GM12878 (cell line): ENCODE results near the gene DICER1. TPM values are rescaled to one million over a fixed set of nuclear protein-coding genes. Genes with fewer than 3 reads are reported as not detected.

Experiments
- ATAC-seq: fragments of 200-7000 bp; cut with Tn5 transposase; 3 replicates; pipeline ENCODE4 v1.9.1; 2020; ENCODE audit warnings: mild to moderate bottlenecking, moderate library complexity
- BruUV-seq: library from RNA; stranded (reverse); fragments of 400-500 nt; replicated peaks from 2 replicates; lab custom pipeline; 2021; lab: Mats Ljungman, UMichigan
- CTCF ChIA-PET: fragments of 300-600 bp; sonication (Branson Sonifier 250); formaldehyde crosslinking; extraction: SDS; loops from one replicate; lab custom pipeline; 2021; ENCODE audit warnings: inconsistent platforms; lab: Yijun Ruan, JAX
- POLR2A ChIA-PET: fragments of 350-600 bp; formaldehyde crosslinking; extraction: SDS; loops from one replicate; lab custom pipeline; 2021; ENCODE audit warnings: inconsistent platforms; lab: Charles Lee
- RAD21 ChIA-PET: fragments of 300-600 bp; sonication (Branson Sonifier 250); formaldehyde crosslinking; loops from one replicate; lab custom pipeline; 2023; ENCODE audit warnings: antibody characterized with exemption; ENCODE audit not compliant: unreplicated experiment; lab: Charles Lee
- SMC1A ChIA-PET: fragments of 300-600 bp; sonication (Branson Sonifier 250); formaldehyde crosslinking; loops from one replicate; lab custom pipeline; 2023; ENCODE audit not compliant: unreplicated experiment, uncharacterized antibody; lab: Charles Lee
- DNase-seq: peaks from one replicate; pipeline ENCODE4 v3.0.0-alpha.2; 2011; ENCODE audit warnings: low read depth, low spot score
- FAIRE-seq: peaks from 3 replicates; lab custom pipeline; 2011; peaks lifted over from hg19 to GRCh38; lab: Jason Lieb, UNC
- H2AFZ ChIP-seq: 2 replicates; pipeline ENCODE4 v1.6.0; 2011; ENCODE audit warnings: low read depth, low read length, control low read depth; ENCODE audit not compliant: control insufficient read depth
- H3K27ac ChIP-seq: 2 replicates; pipeline ENCODE4 v1.5.1; 2011; ENCODE audit warnings: control low read depth; ENCODE audit not compliant: control insufficient read depth, insufficient read depth
- H3K27me3 ChIP-seq, 2 experiments: replicated peaks in 1 of 2; 2 replicates each; pipeline versions ENCODE4 v1.6.0 to v1.6.1; 2011; ENCODE audit warnings: low read length in 1 of 2; ENCODE audit not compliant: control insufficient read depth in 2 of 2, insufficient read depth in 2 of 2
- H3K36me3 ChIP-seq, 2 experiments: 2 replicates each; pipeline ENCODE4 v1.5.1; 2011; ENCODE audit warnings: low read length in 1 of 2; ENCODE audit not compliant: control insufficient read depth in 2 of 2, insufficient read depth in 2 of 2
- H3K4me1 ChIP-seq: 2 replicates; pipeline ENCODE4 v1.6.1; 2011; ENCODE audit warnings: mild to moderate bottlenecking, low read length, moderate library complexity, mixed read lengths; ENCODE audit not compliant: control insufficient read depth, insufficient read depth
- H3K4me2 ChIP-seq: 2 replicates; pipeline ENCODE4 v1.6.0; 2011; ENCODE audit warnings: control low read depth; ENCODE audit not compliant: control insufficient read depth, insufficient read depth
- H3K4me3 ChIP-seq: fragments of 200-600 bp; sonication (generic); 2 replicates; pipeline ENCODE4 v1.5.1; 2016
- H3K79me2 ChIP-seq: 2 replicates; pipeline ENCODE4 v1.6.0; 2011; ENCODE audit warnings: low read length; ENCODE audit not compliant: control insufficient read depth, insufficient read depth
- H3K9ac ChIP-seq: 2 replicates; pipeline ENCODE4 v1.8.0; 2011; ENCODE audit warnings: low read length, control low read depth, mixed read lengths; ENCODE audit not compliant: control insufficient read depth, insufficient read depth
- H3K9me3 ChIP-seq: replicated peaks from 3 replicates; pipeline ENCODE4 v1.5.1; 2011; ENCODE audit warnings: mild to moderate bottlenecking, low read length; ENCODE audit not compliant: control insufficient read depth, insufficient read depth
- H4K20me1 ChIP-seq: 2 replicates; pipeline ENCODE4 v1.6.0; 2011; ENCODE audit not compliant: control insufficient read depth, insufficient read depth
- JUNB ChIP-seq: IDR thresholded peaks from 2 replicates; pipeline ENCODE4 v1.6.1; 2016; ENCODE audit warnings: antibody characterized with exemption, mild to moderate bottlenecking
- POLR2A ChIP-seq: IDR thresholded peaks from 2 replicates; pipeline ENCODE4 v1.6.1; 2011; ENCODE audit warnings: low read depth, mild to moderate bottlenecking, low read length
- SUZ12 ChIP-seq: fragments of 200-600 bp; sonication (generic); IDR thresholded peaks from one replicate; pipeline ENCODE4 v1.6.1; 2018; ENCODE audit warnings: antibody characterized with exemption, mild to moderate bottlenecking; ENCODE audit not compliant: unreplicated experiment
- ZNF622 ChIP-seq: fragments of 450-650 bp; IDR thresholded peaks from 2 replicates; pipeline ENCODE4 v1.6.1; 2017; ENCODE audit warnings: mild to moderate bottlenecking, inconsistent platforms
- WGBS: methylation state at CpG from one replicate; pipeline ENCODE4 v1.1.6; 2016; ENCODE audit warnings: low lambda C conversion rate; ENCODE audit not compliant: insufficient replicate concordance, insufficient coverage; ENCODE audit errors: missing lambda C conversion rate; 5-methylcytosine and 5-hydroxymethylcytosine counted together
- in situ Hi-C: fragments of 300-500 bp; cut with MboI; formaldehyde crosslinking; loops from 9 replicates; pipeline ENCODE4 v1.14.3; 2018; ENCODE audit warnings: mixed read lengths
- intact Hi-C: fragments of 100-400 bp; cut with micrococcal nuclease; formaldehyde crosslinking; loops from one replicate; pipeline ENCODE4 v1.14.2; 2022; ENCODE audit not compliant: unreplicated experiment
- polyA plus RNA-seq, 11 experiments: library from polyadenylated mRNA; depleted of rRNA in 4 of 11; unstranded in 6 of 11; stranded (reverse) in 5 of 11; fragments of >200 nt; fragmentation: Nextera tagmentation in 4 of 11; fragmentation: Illumina TruSeq in 1 of 11; extraction: Ambion mirVana in 4 of 11; extraction: Trizol in 1 of 11; gene quantifications; 1 replicate in 1 of 11; 2 replicates in 10 of 11; pipeline versions ENCODE4 v1.2.1 to v1.2.3, GENCODE V29; 2011 to 2016; ENCODE audit warnings: inconsistent platforms in 2 of 11, missing spikeins in 2 of 11, low read depth in 1 of 11
- total RNA-seq, 4 experiments: library from RNA; depleted of rRNA in 3 of 4; stranded (reverse); fragments of >200 nt in 3 of 4; fragmentation: Illumina TruSeq in 1 of 4; extraction: Trizol in 1 of 4; gene quantifications; 2 replicates each; pipeline versions ENCODE4 v1.2.1 to v1.2.3, GENCODE V29; 2013 to 2021
- TF ChIP-seq, protein P1 (sequence below): fragments of 150-350 bp; IDR thresholded peaks from 2 replicates; pipeline ENCODE4 v1.6.1; 2014; ENCODE audit warnings: mild to moderate bottlenecking, low read depth, low read length
- TF ChIP-seq, protein P2 (sequence below): fragments of 450-650 bp; IDR thresholded peaks from 2 replicates; pipeline ENCODE4 v1.6.1; 2017; ENCODE audit warnings: low read depth, mild to moderate bottlenecking, moderate library complexity

Gene DICER1
- total and polyA plus RNA-seq, 10 of the 15 experiments (the other 5 are each of a cell fraction or from before 2014, with no cell fraction given): 6.8 to 70.8 (median 37.1) TPM

DNA sequence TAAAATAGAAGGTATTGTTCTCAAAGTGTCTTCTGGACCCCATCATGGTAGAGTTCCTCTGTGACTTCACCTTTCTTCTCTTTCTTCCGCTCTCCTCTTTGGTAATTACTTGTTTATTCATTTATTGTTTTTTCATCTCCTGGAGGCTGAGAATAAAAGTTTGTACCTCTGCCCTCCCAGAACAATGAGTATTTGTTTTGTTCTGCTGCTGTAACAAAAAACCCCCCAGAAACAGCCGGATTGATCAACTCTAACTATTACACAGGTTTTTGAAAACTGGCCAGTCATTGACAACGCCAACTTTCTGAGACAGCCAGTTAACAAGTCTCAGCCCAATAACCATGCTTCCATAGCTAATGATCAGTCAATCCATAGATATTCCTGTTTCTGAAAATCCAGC is 8.2 kb upstream of the DICER1 start:
- FAIRE-seq (no peak), ATAC-seq (no peak), DNase-seq (no peak)
- no peaks in the 10 kb centered on the region for H3K4me1 ChIP-seq
- H3K9ac ChIP-seq: no peak overlapping the region
- peaks cover 2% of the 10 kb centered on the region for H3K9me3 ChIP-seq
- H3K79me2 ChIP-seq: no peaks in the 10 kb centered on the region
- POLR2A ChIA-PET: interaction anchor here (0.6 kb wide), 1 partner anchor 47 kb away, joined by 5 read pairs; no protein-coding TSS in a partner anchor
- WGBS: 85% methylated on average over 3 of the region's 3 CpGs
- CTCF ChIA-PET: no interaction called here
- intact Hi-C loops (no loop called here), in situ Hi-C loops (no loop called here)
- TF ChIP-seq, protein P1, sequence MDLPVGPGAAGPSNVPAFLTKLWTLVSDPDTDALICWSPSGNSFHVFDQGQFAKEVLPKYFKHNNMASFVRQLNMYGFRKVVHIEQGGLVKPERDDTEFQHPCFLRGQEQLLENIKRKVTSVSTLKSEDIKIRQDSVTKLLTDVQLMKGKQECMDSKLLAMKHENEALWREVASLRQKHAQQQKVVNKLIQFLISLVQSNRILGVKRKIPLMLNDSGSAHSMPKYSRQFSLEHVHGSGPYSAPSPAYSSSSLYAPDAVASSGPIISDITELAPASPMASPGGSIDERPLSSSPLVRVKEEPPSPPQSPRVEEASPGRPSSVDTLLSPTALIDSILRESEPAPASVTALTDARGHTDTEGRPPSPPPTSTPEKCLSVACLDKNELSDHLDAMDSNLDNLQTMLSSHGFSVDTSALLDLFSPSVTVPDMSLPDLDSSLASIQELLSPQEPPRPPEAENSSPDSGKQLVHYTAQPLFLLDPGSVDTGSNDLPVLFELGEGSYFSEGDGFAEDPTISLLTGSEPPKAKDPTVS: no peak
- TF ChIP-seq POLR2A (no peak), ZNF622 (no peak), SUZ12 (no peak), JUNB (no peak)
- TF ChIP-seq, protein P2, sequence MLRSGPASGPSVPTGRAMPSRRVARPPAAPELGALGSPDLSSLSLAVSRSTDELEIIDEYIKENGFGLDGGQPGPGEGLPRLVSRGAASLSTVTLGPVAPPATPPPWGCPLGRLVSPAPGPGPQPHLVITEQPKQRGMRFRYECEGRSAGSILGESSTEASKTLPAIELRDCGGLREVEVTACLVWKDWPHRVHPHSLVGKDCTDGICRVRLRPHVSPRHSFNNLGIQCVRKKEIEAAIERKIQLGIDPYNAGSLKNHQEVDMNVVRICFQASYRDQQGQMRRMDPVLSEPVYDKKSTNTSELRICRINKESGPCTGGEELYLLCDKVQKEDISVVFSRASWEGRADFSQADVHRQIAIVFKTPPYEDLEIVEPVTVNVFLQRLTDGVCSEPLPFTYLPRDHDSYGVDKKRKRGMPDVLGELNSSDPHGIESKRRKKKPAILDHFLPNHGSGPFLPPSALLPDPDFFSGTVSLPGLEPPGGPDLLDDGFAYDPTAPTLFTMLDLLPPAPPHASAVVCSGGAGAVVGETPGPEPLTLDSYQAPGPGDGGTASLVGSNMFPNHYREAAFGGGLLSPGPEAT: no peak
- no peaks in the 10 kb centered on the region for H3K36me3 ChIP-seq
- no peak overlapping the region for H3K4me2 ChIP-seq
- no peak overlapping the region for H3K27ac ChIP-seq
- RAD21 ChIA-PET: no interaction called here
- SMC1A ChIA-PET: no interaction called here
- BruUV-seq: no TSS peak
- H3K4me3 ChIP-seq: no peak overlapping the region
- H3K27me3 ChIP-seq: no peaks in the 10 kb centered on the region
- H4K20me1 ChIP-seq: no peaks in the 10 kb centered on the region
- no peak overlapping the region for H2AFZ ChIP-seq
